Activated T-cell treated with anti-CD3 and anti-CD28 coated beads for 4 hours (primary cell): ENCODE results near the gene EFNB2.

Experiments
- DNase-seq: peaks from one replicate; pipeline ENCODE4 v3.0.0-alpha.2; 2020

EFNB2 gene

GRCh38 chr13:106548064-106548696 lies 12.7 kb upstream of the EFNB2 start:
- no peak for DNase-seq

- no peak for DNase-seq
Observed at GRCh38 chr13:106541826-106542225, 6.4 kb upstream of the EFNB2 start.

- no peak for DNase-seq
Observed at GRCh38 chr13:106540613-106541012, 5.2 kb upstream of the EFNB2 start.

GRCh38 chr13:106537521-106537920 lies 2.1 kb upstream of the EFNB2 start:
- DNase-seq, result no peak

GRCh38 chr13:106536244-106537034 lies 977 bp upstream of the EFNB2 start:
- peak; percentile 86 for DNase-seq

- no peak for DNase-seq
Observed at GRCh38 chr13:106534639-106535551, 567 bp downstream of the EFNB2 start.

- no peak for DNase-seq
Observed at GRCh38 chr13:106533943-106534638, 1.4 kb downstream of the EFNB2 start.

- DNase-seq, result no peak
Observed at GRCh38 chr13:106533101-106533942, 2.1 kb downstream of the EFNB2 start.

GRCh38 chr13:106532111-106532929 lies 3.1 kb downstream of the EFNB2 start:
- DNase-seq, result no peak

- no peak for DNase-seq
Observed at GRCh38 chr13:106530980-106531481, 4.4 kb downstream of the EFNB2 start.

GRCh38 chr13:106530171-106530851 lies 5.2 kb downstream of the EFNB2 start:
- no peak for DNase-seq

- DNase-seq, result no peak
Observed at GRCh38 chr13:106529415-106530170, 5.9 kb downstream of the EFNB2 start.

- no peak for DNase-seq
Observed at GRCh38 chr13:106528718-106529414, 6.6 kb downstream of the EFNB2 start.

GRCh38 chr13:106527826-106528225 lies 7.6 kb downstream of the EFNB2 start:
- DNase-seq, result no peak

- DNase-seq, result no peak
Observed at GRCh38 chr13:106527445-106527801, 8.0 kb downstream of the EFNB2 start.

- no peak for DNase-seq
Observed at GRCh38 chr13:106526738-106527444, 8.6 kb downstream of the EFNB2 start.

GRCh38 chr13:106525865-106526264 lies 9.6 kb downstream of the EFNB2 start:
- no peak for DNase-seq

GRCh38 chr13:106524108-106524507 lies 11.4 kb downstream of the EFNB2 start:
- no peak for DNase-seq
